GM23338 (cell line): ENCODE measurements around the gene SIN3B. TPM values are rescaled to one million over a fixed set of nuclear protein-coding genes. Genes with fewer than 3 reads are reported as not detected.

Experiments used
- ATAC-seq: fragments of 200-7000 bp; cut with Tn5 transposase; 3 replicates; pipeline ENCODE4 v1.9.1; 2020
- DNase-seq: peaks from one replicate; pipeline ENCODE4 v3.0.0-alpha.2; 2015; ENCODE audit warnings: low spot score
- H2AFZ ChIP-seq: fragments of 200-600 bp; sonication (generic); 2 replicates; pipeline ENCODE4 v1.8.0; 2016; ENCODE audit warnings: antibody characterized with exemption, mild to moderate bottlenecking, moderate library complexity
- H3F3A ChIP-seq: fragments of 200-600 bp; sonication (generic); replicated peaks from 2 replicates; pipeline ENCODE4 v1.8.0; 2017; ENCODE audit warnings: antibody characterized with exemption, mixed run types, low read depth
- H3K27ac ChIP-seq: fragments of 200-600 bp; sonication (generic); 2 replicates; pipeline ENCODE4 v1.6.1; 2016; ENCODE audit warnings: low read depth
- H3K27me3 ChIP-seq: fragments of 200-600 bp; sonication (generic); 2 replicates; pipeline ENCODE4 v1.8.0; 2016; ENCODE audit warnings: mild to moderate bottlenecking, mixed run types, moderate library complexity; ENCODE audit not compliant: insufficient read depth
- H3K36me3 ChIP-seq: fragments of 200-600 bp; sonication (generic); 2 replicates; pipeline ENCODE4 v1.8.0; 2016; ENCODE audit warnings: mild to moderate bottlenecking; ENCODE audit not compliant: insufficient read depth
- H3K4me1 ChIP-seq: fragments of 200-600 bp; sonication (generic); 2 replicates; pipeline ENCODE4 v1.8.0; 2016; ENCODE audit warnings: mild to moderate bottlenecking, moderate library complexity; ENCODE audit not compliant: insufficient read depth
- H3K4me2 ChIP-seq: fragments of 200-600 bp; sonication (generic); 2 replicates; pipeline ENCODE4 v1.7.1; 2017; ENCODE audit warnings: mixed run types
- H3K4me3 ChIP-seq: fragments of 200-600 bp; sonication (generic); 2 replicates; pipeline ENCODE4 v1.6.1; 2016; ENCODE audit warnings: mixed run types
- H3K79me2 ChIP-seq: fragments of 200-600 bp; sonication (generic); replicated peaks from 2 replicates; pipeline ENCODE4 v1.8.0; 2017; ENCODE audit warnings: mild to moderate bottlenecking; ENCODE audit not compliant: insufficient read depth
- H3K9me2 ChIP-seq: fragments of 200-600 bp; sonication (generic); 2 replicates; pipeline ENCODE4 v1.8.0; 2017; ENCODE audit not compliant: insufficient read depth
- H4K20me1 ChIP-seq: fragments of 200-600 bp; sonication (generic); replicated peaks from 2 replicates; pipeline ENCODE4 v1.8.0; 2017; ENCODE audit warnings: mild to moderate bottlenecking; ENCODE audit not compliant: insufficient read depth
- H3K27ac Mint-ChIP-seq: 2 replicates; pipeline ENCODE4 v1.8.0; 2020; ENCODE audit warnings: inconsistent platforms, mild to moderate bottlenecking, moderate library complexity, mixed read lengths
- H3K27me3 Mint-ChIP-seq: 3 replicates; pipeline ENCODE4 v1.8.0; 2022; ENCODE audit warnings: low read depth, mild to moderate bottlenecking, moderate library complexity, mixed read lengths, inconsistent platforms; ENCODE audit not compliant: insufficient read depth, poor library complexity
- H3K36me3 Mint-ChIP-seq: 3 replicates; pipeline ENCODE4 v1.8.0; 2021; ENCODE audit warnings: low read depth, mild to moderate bottlenecking, inconsistent platforms, moderate library complexity, mixed read lengths
- H3K4me1 Mint-ChIP-seq: 3 replicates; pipeline ENCODE4 v1.8.0; 2020; ENCODE audit warnings: mild to moderate bottlenecking, inconsistent platforms, mixed read lengths
- H3K4me3 Mint-ChIP-seq: 3 replicates; pipeline ENCODE4 v1.8.0; 2021; ENCODE audit warnings: moderate library complexity, mild to moderate bottlenecking, inconsistent platforms, mixed read lengths
- H3K9me3 Mint-ChIP-seq: 3 replicates; pipeline ENCODE4 v1.8.0; 2020; ENCODE audit warnings: moderate library complexity, mild to moderate bottlenecking, inconsistent platforms, mixed read lengths
- EZH2phosphoT487 ChIP-seq: fragments of 200-600 bp; sonication (generic); IDR thresholded peaks from one replicate; pipeline ENCODE4 v1.8.1; 2018; ENCODE audit warnings: antibody characterized with exemption; ENCODE audit not compliant: unreplicated experiment
- JUNB ChIP-seq: IDR thresholded peaks from one replicate; pipeline ENCODE4 v1.6.1; 2016; ENCODE audit warnings: antibody characterized with exemption; ENCODE audit not compliant: unreplicated experiment
- NANOG ChIP-seq: IDR thresholded peaks from 2 replicates; pipeline ENCODE4 v1.6.1; 2016; ENCODE audit warnings: antibody characterized with exemption, borderline replicate concordance
- STAT1 ChIP-seq: IDR thresholded peaks from one replicate; pipeline ENCODE4 v1.6.1; 2016; ENCODE audit warnings: antibody characterized with exemption; ENCODE audit not compliant: unreplicated experiment
- ZNF114 ChIP-seq: fragments of 250-450 bp; sonication (Bioruptor Pico); IDR thresholded peaks from 2 replicates; pipeline ENCODE4 v1.5.0; 2020; ENCODE audit warnings: mild to moderate bottlenecking, moderate library complexity
- polyA plus RNA-seq: library from polyadenylated mRNA; unstranded; fragments of >200 nt; fragmentation: Nextera tagmentation; extraction: Ambion mirVana; gene quantifications from 2 replicates; pipeline ENCODE4 v1.2.1, GENCODE V29; 2016
- total RNA-seq: library from RNA; depleted of rRNA; stranded (reverse); fragments of >200 nt; shearing (Covaris generic); gene quantifications from 2 replicates; pipeline ENCODE4 v1.2.3, GENCODE V29; 2014
- TF ChIP-seq, protein P1 (sequence below): fragments of 250-450 bp; sonication (Bioruptor Pico); IDR thresholded peaks from 2 replicates; pipeline ENCODE4 v1.5.0; 2020; ENCODE audit warnings: mild to moderate bottlenecking, moderate library complexity

The SIN3B gene
- total and polyA plus RNA-seq, 2 experiments from 2014 or later: 37.6 to 68.6 TPM

DNA sequence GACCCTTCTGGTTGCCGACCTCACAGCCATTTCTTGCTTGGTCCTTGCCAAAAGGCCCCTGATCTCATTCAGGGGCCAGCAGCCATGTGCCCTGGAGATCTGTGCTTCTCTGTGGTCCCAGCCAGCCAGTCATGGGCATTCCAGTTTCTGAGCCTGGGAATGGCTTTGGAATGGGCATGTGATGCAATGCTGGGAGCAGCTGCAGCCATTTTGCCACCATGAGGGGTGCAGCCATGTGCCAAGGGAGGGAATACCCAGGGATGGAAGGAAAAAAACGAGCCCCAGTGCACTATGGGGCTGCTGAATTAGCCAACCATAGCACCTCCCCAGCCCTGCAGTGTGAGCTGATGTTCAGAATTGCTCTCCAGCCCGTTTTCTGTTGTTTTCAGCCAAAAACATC is 85.9 kb downstream of the SIN3B start (continued):
- TF ChIP-seq, protein P1, sequence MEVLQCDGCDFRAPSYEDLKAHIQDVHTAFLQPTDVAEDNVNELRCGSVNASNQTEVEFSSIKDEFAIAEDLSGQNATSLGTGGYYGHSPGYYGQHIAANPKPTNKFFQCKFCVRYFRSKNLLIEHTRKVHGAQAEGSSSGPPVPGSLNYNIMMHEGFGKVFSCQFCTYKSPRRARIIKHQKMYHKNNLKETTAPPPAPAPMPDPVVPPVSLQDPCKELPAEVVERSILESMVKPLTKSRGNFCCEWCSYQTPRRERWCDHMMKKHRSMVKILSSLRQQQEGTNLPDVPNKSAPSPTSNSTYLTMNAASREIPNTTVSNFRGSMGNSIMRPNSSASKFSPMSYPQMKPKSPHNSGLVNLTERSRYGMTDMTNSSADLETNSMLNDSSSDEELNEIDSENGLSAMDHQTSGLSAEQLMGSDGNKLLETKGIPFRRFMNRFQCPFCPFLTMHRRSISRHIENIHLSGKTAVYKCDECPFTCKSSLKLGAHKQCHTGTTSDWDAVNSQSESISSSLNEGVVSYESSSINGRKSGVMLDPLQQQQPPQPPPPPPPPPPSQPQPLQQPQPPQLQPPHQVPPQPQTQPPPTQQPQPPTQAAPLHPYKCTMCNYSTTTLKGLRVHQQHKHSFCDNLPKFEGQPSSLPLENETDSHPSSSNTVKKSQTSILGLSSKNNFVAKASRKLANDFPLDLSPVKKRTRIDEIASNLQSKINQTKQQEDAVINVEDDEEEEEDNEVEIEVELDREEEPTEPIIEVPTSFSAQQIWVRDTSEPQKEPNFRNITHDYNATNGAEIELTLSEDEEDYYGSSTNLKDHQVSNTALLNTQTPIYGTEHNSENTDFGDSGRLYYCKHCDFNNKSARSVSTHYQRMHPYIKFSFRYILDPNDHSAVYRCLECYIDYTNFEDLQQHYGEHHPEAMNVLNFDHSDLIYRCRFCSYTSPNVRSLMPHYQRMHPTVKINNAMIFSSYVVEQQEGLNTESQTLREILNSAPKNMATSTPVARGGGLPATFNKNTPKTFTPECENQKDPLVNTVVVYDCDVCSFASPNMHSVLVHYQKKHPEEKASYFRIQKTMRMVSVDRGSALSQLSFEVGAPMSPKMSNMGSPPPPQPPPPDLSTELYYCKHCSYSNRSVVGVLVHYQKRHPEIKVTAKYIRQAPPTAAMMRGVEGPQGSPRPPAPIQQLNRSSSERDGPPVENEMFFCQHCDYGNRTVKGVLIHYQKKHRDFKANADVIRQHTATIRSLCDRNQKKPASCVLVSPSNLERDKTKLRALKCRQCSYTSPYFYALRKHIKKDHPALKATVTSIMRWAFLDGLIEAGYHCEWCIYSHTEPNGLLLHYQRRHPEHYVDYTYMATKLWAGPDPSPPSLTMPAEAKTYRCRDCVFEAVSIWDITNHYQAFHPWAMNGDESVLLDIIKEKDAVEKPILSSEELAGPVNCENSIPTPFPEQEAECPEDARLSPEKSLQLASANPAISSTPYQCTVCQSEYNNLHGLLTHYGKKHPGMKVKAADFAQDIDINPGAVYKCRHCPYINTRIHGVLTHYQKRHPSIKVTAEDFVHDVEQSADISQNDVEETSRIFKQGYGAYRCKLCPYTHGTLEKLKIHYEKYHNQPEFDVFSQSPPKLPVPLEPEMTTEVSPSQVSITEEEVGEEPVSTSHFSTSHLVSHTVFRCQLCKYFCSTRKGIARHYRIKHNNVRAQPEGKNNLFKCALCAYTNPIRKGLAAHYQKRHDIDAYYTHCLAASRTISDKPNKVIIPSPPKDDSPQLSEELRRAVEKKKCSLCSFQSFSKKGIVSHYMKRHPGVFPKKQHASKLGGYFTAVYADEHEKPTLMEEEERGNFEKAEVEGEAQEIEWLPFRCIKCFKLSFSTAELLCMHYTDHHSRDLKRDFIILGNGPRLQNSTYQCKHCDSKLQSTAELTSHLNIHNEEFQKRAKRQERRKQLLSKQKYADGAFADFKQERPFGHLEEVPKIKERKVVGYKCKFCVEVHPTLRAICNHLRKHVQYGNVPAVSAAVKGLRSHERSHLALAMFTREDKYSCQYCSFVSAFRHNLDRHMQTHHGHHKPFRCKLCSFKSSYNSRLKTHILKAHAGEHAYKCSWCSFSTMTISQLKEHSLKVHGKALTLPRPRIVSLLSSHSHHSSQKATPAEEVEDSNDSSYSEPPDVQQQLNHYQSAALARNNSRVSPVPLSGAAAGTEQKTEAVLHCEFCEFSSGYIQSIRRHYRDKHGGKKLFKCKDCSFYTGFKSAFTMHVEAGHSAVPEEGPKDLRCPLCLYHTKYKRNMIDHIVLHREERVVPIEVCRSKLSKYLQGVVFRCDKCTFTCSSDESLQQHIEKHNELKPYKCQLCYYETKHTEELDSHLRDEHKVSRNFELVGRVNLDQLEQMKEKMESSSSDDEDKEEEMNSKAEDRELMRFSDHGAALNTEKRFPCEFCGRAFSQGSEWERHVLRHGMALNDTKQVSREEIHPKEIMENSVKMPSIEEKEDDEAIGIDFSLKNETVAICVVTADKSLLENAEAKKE (CRISPR knock-in tag): no peak

DNA sequence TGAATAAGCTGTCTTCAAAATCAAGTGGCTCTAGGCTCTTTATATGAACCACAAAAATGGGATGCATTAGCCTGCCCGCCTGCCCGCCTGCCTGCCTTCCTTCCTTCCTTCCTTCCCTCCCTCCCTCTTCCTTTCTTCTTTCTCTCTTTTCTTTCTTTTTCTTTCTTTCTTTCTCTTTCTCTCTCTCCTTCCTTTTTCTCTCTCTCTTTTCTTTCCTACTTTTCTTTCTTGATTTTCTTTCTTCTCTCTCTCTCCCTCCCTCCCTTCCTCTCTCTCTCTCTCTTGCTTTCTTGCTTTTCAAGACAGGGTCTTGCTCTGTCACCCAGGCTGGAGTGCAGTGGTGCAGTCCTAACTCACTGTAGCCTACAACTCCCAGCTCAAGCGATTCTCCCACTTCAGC is 86.5 kb downstream of the SIN3B start:
- Histone ChIP-seq H3F3A (no peaks in the 10 kb centered on the region), H3K4me3 (no peak overlapping the region), H3K9me2 (no peaks in the 10 kb centered on the region), H3K4me1 (no peaks in the 10 kb centered on the region), H3K4me2 (no peak overlapping the region), H3K36me3 (no peaks in the 10 kb centered on the region; the same call in 1 of the 2 replicates), H3K79me2 (no peaks in the 10 kb centered on the region), H2AFZ (no peak overlapping the region), H3K27ac (no peak overlapping the region), H4K20me1 (no peaks in the 10 kb centered on the region), H3K27me3 (no peaks in the 10 kb centered on the region)
- Mint-ChIP-seq H3K9me3 (peaks cover 57% of the 10 kb centered on the region), H3K36me3 (peaks cover 38% of the 10 kb centered on the region), H3K4me3 (no peak overlapping the region), H3K27ac (no peak overlapping the region), H3K4me1 (no peaks in the 10 kb centered on the region), H3K27me3 (peaks cover 1% of the 10 kb centered on the region)
- no peak for ATAC-seq
- no peak for DNase-seq
- no peak for TF ChIP-seq ZNF114
- no peak for TF ChIP-seq STAT1
- TF ChIP-seq, protein P1 (CRISPR knock-in tag): no peak
- TF ChIP-seq EZH2phosphoT487: no peak
- TF ChIP-seq NANOG: no peak
- no peak for TF ChIP-seq JUNB
